HCT116 (cell line): ENCODE data around the gene RPL38. TPM values are rescaled to one million over a fixed set of nuclear protein-coding genes. Genes with fewer than 3 reads are reported as not detected.

Experiments
- ATAC-seq: fragments of 200-7000 bp; cut with Tn5 transposase; 2 replicates; pipeline ENCODE4 v1.9.1; 2020; ENCODE audit warnings: mild to moderate bottlenecking, moderate library complexity
- BruUV-seq: library from RNA; stranded (reverse); fragments of 400-500 nt; replicated peaks from 2 replicates; lab custom pipeline; 2021; lab: Mats Ljungman, UMichigan
- CTCF ChIA-PET: fragments of 300-600 bp; sonication (Branson Sonifier 250); formaldehyde crosslinking; loops from one replicate; lab custom pipeline; 2021; ENCODE audit warnings: antibody characterized with exemption; lab: Charles Lee
- POLR2A ChIA-PET: fragments of 300-600, 350-600 bp; sonication (Branson Sonifier 250); formaldehyde crosslinking; loops from one replicate; lab custom pipeline; 2021; ENCODE audit warnings: antibody characterized with exemption; lab: Charles Lee
- RAD21 ChIA-PET, 2 experiments: fragments of 300-600 bp; sonication (Branson Sonifier 250); formaldehyde crosslinking; loops; one replicate each; lab custom pipeline; 2023; ENCODE audit warnings: low total read pairs in 2 of 2; ENCODE audit not compliant: uncharacterized antibody in 2 of 2, unreplicated experiment in 2 of 2, low non-redundant PET in 1 of 2; lab: Charles Lee
- DNase-seq: peaks from one replicate; pipeline ENCODE4 v3.0.0-alpha.2; 2010; ENCODE audit warnings: low read depth, low spot score
- H2AFZ ChIP-seq: fragments of 200-600 bp; shearing (Covaris generic), sonication (generic); 2 replicates; pipeline ENCODE4 v1.6.1; 2017; ENCODE audit warnings: low read depth, mixed run types, mixed read lengths, antibody characterized with exemption, low read length; ENCODE audit not compliant: poor library complexity, severe bottlenecking
- H3K27ac ChIP-seq: 2 replicates; pipeline ENCODE4 v1.5.1; 2012; ENCODE audit warnings: low read depth, low read length
- H3K27me3 ChIP-seq: fragments of 200-600 bp; sonication (generic); 2 replicates; pipeline ENCODE4 v1.6.1; 2016; ENCODE audit warnings: mixed run types, low read length, mixed read lengths; ENCODE audit not compliant: insufficient read depth
- H3K36me3 ChIP-seq, 2 experiments: fragments of 200-500 bp in 1 of 2; fragments of 200-600 bp in 1 of 2; sonication (Bioruptor generic) in 1 of 2; sonication (generic) in 1 of 2; 2 replicates each; pipeline versions ENCODE4 v1.5.1 to v1.6.1; 2014 to 2016; ENCODE audit warnings: low read length in 2 of 2, inconsistent platforms in 1 of 2, mixed read lengths in 1 of 2, mixed run types in 1 of 2; ENCODE audit not compliant: insufficient read depth in 2 of 2, control insufficient read depth in 1 of 2
- H3K4me1 ChIP-seq, 2 experiments: fragments of 200-600 bp in 1 of 2; sonication (generic) in 1 of 2; 2 replicates each; pipeline versions ENCODE4 v1.5.1 to v1.6.1; 2012 to 2017; ENCODE audit warnings: low read length in 2 of 2, inconsistent platforms in 1 of 2, mild to moderate bottlenecking in 1 of 2, mixed read lengths in 1 of 2, mixed run types in 1 of 2, moderate library complexity in 1 of 2; ENCODE audit not compliant: insufficient read depth in 2 of 2, control insufficient read depth in 1 of 2
- H3K4me2 ChIP-seq: fragments of 200-600 bp; sonication (generic); 2 replicates; pipeline ENCODE4 v1.6.1; 2017; ENCODE audit warnings: mixed run types, low read length, mixed read lengths
- H3K4me3 ChIP-seq, 2 experiments: fragments of 200-600 bp in 1 of 2; sonication (generic) in 1 of 2; replicated peaks in 1 of 2; 2 replicates each; pipeline ENCODE4 v1.5.1; 2011 to 2016; ENCODE audit warnings: low read length in 2 of 2, control low read depth in 1 of 2, low read depth in 1 of 2, mild to moderate bottlenecking in 1 of 2, mixed read lengths in 1 of 2, mixed run types in 1 of 2
- H3K79me2 ChIP-seq: fragments of 200-600 bp; sonication (generic); 2 replicates; pipeline ENCODE4 v1.6.1; 2017; ENCODE audit warnings: mild to moderate bottlenecking, mixed run types, low read length, moderate library complexity, mixed read lengths; ENCODE audit not compliant: insufficient read depth
- H3K9ac ChIP-seq: fragments of 200-600 bp; sonication (generic); 2 replicates; pipeline ENCODE4 v1.6.1; 2016; ENCODE audit warnings: low read length, mixed read lengths
- H3K9me2 ChIP-seq: fragments of 200-600 bp; sonication (generic), shearing (Covaris generic); 2 replicates; pipeline ENCODE4 v1.6.1; 2017; ENCODE audit warnings: mixed run types, mild to moderate bottlenecking, moderate library complexity; ENCODE audit not compliant: insufficient read depth
- H3K9me3 ChIP-seq, 2 experiments: fragments of 200-500 bp in 1 of 2; fragments of 200-600 bp in 1 of 2; sonication (Bioruptor generic) in 1 of 2; sonication (generic) in 1 of 2; 2 replicates each; pipeline ENCODE4 v1.6.1; 2014 to 2017; ENCODE audit warnings: low read length in 2 of 2, mixed read lengths in 2 of 2, inconsistent platforms in 1 of 2, low read depth in 1 of 2, mild to moderate bottlenecking in 1 of 2, mixed run types in 1 of 2, moderate library complexity in 1 of 2; ENCODE audit not compliant: control insufficient read depth in 1 of 2, insufficient read depth in 1 of 2
- H4K20me1 ChIP-seq: fragments of 200-600 bp; sonication (generic), shearing (Covaris generic); 2 replicates; pipeline ENCODE4 v1.6.1; 2017; ENCODE audit warnings: mixed run types, mild to moderate bottlenecking, moderate library complexity; ENCODE audit not compliant: insufficient read depth
- CBX3 ChIP-seq: IDR thresholded peaks from 2 replicates; pipeline ENCODE4 v1.6.1; 2012; ENCODE audit warnings: low read depth
- CEBPB ChIP-seq: IDR thresholded peaks from 2 replicates; pipeline ENCODE4 v1.6.1; 2012; ENCODE audit warnings: low read depth
- EGR1 ChIP-seq: IDR thresholded peaks from 2 replicates; pipeline ENCODE4 v1.6.1; 2012; ENCODE audit warnings: low read depth
- SIN3A ChIP-seq: IDR thresholded peaks from 2 replicates; pipeline ENCODE4 v1.6.1; 2012; ENCODE audit warnings: low read depth
- SP1 ChIP-seq: IDR thresholded peaks from 2 replicates; pipeline ENCODE4 v1.6.1; 2012; ENCODE audit warnings: low read depth
- YY1 ChIP-seq: IDR thresholded peaks from 2 replicates; pipeline ENCODE4 v1.6.1; 2011; ENCODE audit warnings: low read length, low read depth, moderate library complexity, mild to moderate bottlenecking; ENCODE audit not compliant: insufficient replicate concordance; ENCODE audit errors: extremely low read depth
- ZFX ChIP-seq: fragments of 450-650 bp; IDR thresholded peaks from 2 replicates; pipeline ENCODE4 v1.6.1; 2017
- ZNF274 ChIP-seq: fragments of 200-500 bp; sonication (Bioruptor generic); IDR thresholded peaks from 2 replicates; pipeline ENCODE4 v1.6.1; 2014; ENCODE audit warnings: mild to moderate bottlenecking, low read depth, low read length, inconsistent platforms
- intact Hi-C: fragments of 100-400 bp; cut with micrococcal nuclease; formaldehyde crosslinking; loops from 2 replicates; pipeline ENCODE4 v1.10.0; 2022
- total RNA-seq: library from RNA; stranded (reverse); gene quantifications from one replicate; pipeline ENCODE4 v1.2.1, GENCODE V29; 2021; ENCODE audit not compliant: unreplicated experiment
- TF ChIP-seq, protein P1 (sequence below): IDR thresholded peaks from 2 replicates; pipeline ENCODE4 v1.6.1; 2012; ENCODE audit warnings: low read depth
- TF ChIP-seq, protein P2 (sequence below): IDR thresholded peaks from 2 replicates; pipeline ENCODE4 v1.6.1; 2012
- TF ChIP-seq, protein P3 (sequence below): IDR thresholded peaks from 2 replicates; pipeline ENCODE4 v1.6.1; 2012
- TF ChIP-seq, protein P4 (sequence below), 3 experiments: fragments of 200-600 bp in 1 of 3; sonication (generic) in 1 of 3; IDR thresholded peaks in 2 of 3; conservative IDR thresholded peaks in 1 of 3; 2 replicates each; pipeline ENCODE4 v1.5.1; 2012 to 2017; ENCODE audit warnings: low read depth in 2 of 3, low read length in 2 of 3, antibody characterized with exemption in 1 of 3, borderline replicate concordance in 1 of 3, control low read depth in 1 of 3, mild to moderate bottlenecking in 1 of 3, mixed read lengths in 1 of 3, mixed run types in 1 of 3, moderate library complexity in 1 of 3; ENCODE audit not compliant: insufficient read depth in 1 of 3
- TF ChIP-seq, protein P5 (sequence below): IDR thresholded peaks from 2 replicates; pipeline ENCODE4 v1.6.1; 2011; ENCODE audit warnings: mild to moderate bottlenecking, low read length, moderate library complexity; ENCODE audit not compliant: insufficient replicate concordance; ENCODE audit errors: extremely low read depth

The RPL38 gene
- total RNA-seq, 1 experiment from 2014 or later = 1,628 TPM

DNA sequence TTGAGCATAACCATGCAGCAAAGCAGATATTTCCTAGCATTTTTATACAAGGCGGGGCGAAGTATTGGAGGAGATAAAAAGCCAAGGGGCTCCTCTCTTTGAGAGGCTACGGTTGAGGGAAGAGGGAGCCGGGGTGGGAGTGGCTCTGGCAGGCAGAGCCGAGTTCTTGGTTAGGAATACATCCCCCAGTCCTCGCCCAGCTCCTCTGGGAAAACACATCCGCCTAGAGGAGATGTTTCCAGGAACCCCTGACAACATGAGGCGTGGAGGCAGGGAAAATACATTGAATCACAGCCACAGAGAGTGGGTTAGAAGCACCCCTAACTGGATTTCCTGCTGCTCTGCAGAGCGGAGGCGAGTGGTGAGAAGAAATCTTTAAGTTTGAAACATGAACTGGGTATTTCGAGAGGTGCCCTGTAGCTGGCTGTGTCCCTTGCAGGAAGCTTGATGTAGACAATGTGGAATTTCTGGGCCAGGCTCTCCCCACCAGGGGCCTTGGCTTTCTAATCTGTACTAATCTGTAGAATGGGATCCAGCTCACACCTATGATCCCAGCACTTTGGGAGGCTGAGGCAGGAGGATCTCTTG lies 37.2 kb downstream of the RPL38 start (continued):
- TF ChIP-seq, protein P1, sequence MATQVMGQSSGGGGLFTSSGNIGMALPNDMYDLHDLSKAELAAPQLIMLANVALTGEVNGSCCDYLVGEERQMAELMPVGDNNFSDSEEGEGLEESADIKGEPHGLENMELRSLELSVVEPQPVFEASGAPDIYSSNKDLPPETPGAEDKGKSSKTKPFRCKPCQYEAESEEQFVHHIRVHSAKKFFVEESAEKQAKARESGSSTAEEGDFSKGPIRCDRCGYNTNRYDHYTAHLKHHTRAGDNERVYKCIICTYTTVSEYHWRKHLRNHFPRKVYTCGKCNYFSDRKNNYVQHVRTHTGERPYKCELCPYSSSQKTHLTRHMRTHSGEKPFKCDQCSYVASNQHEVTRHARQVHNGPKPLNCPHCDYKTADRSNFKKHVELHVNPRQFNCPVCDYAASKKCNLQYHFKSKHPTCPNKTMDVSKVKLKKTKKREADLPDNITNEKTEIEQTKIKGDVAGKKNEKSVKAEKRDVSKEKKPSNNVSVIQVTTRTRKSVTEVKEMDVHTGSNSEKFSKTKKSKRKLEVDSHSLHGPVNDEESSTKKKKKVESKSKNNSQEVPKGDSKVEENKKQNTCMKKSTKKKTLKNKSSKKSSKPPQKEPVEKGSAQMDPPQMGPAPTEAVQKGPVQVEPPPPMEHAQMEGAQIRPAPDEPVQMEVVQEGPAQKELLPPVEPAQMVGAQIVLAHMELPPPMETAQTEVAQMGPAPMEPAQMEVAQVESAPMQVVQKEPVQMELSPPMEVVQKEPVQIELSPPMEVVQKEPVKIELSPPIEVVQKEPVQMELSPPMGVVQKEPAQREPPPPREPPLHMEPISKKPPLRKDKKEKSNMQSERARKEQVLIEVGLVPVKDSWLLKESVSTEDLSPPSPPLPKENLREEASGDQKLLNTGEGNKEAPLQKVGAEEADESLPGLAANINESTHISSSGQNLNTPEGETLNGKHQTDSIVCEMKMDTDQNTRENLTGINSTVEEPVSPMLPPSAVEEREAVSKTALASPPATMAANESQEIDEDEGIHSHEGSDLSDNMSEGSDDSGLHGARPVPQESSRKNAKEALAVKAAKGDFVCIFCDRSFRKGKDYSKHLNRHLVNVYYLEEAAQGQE = no peak
- no peak for TF ChIP-seq EGR1
- TF ChIP-seq YY1 = no peak
- no peak for TF ChIP-seq SIN3A

DNA sequence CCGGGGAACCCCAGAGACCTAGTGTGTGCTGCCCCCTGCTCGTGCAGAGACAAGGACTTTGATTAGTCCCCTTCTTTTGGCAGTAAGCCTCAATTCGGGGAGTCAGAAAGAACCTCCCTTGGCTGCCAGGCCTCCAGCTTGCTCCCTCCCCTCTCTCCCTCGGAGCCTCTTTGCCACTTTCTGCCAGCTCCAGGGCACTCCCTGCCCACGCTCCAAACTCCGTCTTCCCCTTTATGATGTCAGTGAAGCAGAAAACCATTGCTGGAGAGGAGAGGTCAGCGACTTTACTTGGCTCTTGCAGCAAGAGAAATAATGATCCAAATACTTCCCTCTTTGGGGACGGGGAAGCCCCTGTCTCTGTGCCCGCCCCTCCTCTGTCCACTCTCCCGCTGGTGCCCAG lies 38.0 kb downstream of the RPL38 start:
- no TSS peak for BruUV-seq
- ATAC-seq (no peak), DNase-seq (no peak)
- Histone ChIP-seq H3K27ac (no peak overlapping the region), H3K4me3 (no peak overlapping the region), H3K9ac (no peak overlapping the region), H3K27me3 (no peaks in the 10 kb centered on the region), H4K20me1 (no peaks in the 10 kb centered on the region), H3K4me1 (no peaks in the 10 kb centered on the region), H3K4me2 (no peak overlapping the region), H3K9me3 (no peaks in the 10 kb centered on the region), H2AFZ (no peak overlapping the region), H3K79me2 (no peaks in the 10 kb centered on the region), H3K9me2 (no peaks in the 10 kb centered on the region), H3K36me3 (no peaks in the 10 kb centered on the region; a peak in 1 of 4 replicates)
- ChIA-PET CTCF (no interaction called here), POLR2A (no interaction called here), RAD21 (no interaction called here)
- intact Hi-C loops = no loop called here
- TF ChIP-seq SP1 = no peak
- TF ChIP-seq ZFX = no peak
- TF ChIP-seq, protein P2, sequence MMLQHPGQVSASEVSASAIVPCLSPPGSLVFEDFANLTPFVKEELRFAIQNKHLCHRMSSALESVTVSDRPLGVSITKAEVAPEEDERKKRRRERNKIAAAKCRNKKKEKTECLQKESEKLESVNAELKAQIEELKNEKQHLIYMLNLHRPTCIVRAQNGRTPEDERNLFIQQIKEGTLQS = no peak
- TF ChIP-seq CEBPB = no peak
- TF ChIP-seq, protein P3, sequence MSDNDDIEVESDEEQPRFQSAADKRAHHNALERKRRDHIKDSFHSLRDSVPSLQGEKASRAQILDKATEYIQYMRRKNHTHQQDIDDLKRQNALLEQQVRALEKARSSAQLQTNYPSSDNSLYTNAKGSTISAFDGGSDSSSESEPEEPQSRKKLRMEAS = no peak
- no peak for TF ChIP-seq ZNF274
- TF ChIP-seq, protein P4, sequence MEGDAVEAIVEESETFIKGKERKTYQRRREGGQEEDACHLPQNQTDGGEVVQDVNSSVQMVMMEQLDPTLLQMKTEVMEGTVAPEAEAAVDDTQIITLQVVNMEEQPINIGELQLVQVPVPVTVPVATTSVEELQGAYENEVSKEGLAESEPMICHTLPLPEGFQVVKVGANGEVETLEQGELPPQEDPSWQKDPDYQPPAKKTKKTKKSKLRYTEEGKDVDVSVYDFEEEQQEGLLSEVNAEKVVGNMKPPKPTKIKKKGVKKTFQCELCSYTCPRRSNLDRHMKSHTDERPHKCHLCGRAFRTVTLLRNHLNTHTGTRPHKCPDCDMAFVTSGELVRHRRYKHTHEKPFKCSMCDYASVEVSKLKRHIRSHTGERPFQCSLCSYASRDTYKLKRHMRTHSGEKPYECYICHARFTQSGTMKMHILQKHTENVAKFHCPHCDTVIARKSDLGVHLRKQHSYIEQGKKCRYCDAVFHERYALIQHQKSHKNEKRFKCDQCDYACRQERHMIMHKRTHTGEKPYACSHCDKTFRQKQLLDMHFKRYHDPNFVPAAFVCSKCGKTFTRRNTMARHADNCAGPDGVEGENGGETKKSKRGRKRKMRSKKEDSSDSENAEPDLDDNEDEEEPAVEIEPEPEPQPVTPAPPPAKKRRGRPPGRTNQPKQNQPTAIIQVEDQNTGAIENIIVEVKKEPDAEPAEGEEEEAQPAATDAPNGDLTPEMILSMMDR (IDR thresholded peaks at IDR 0.05 in 2 of 3, conservative IDR thresholded peaks at IDR 0.05 in 1 of 3; ENCODE audit: borderline replicate concordance in 1 of 3, insufficient read depth in 1 of 3, low read depth in 2 of 3, low read length in 2 of 3) = no peak
- no peak for TF ChIP-seq CBX3
- TF ChIP-seq, protein P5, sequence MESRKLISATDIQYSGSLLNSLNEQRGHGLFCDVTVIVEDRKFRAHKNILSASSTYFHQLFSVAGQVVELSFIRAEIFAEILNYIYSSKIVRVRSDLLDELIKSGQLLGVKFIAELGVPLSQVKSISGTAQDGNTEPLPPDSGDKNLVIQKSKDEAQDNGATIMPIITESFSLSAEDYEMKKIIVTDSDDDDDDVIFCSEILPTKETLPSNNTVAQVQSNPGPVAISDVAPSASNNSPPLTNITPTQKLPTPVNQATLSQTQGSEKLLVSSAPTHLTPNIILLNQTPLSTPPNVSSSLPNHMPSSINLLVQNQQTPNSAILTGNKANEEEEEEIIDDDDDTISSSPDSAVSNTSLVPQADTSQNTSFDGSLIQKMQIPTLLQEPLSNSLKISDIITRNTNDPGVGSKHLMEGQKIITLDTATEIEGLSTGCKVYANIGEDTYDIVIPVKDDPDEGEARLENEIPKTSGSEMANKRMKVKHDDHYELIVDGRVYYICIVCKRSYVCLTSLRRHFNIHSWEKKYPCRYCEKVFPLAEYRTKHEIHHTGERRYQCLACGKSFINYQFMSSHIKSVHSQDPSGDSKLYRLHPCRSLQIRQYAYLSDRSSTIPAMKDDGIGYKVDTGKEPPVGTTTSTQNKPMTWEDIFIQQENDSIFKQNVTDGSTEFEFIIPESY = no peak
